H1 (cell line): ENCODE data around the gene SLC8A1. TPM values are rescaled to one million over a fixed set of nuclear protein-coding genes. Genes with fewer than 3 reads are reported as not detected.

Experiments
- polyA plus RNA-seq, 7 experiments: library from polyadenylated mRNA; depleted of rRNA in 3 of 7; stranded (reverse) in 5 of 7; unstranded in 2 of 7; fragments of >200 nt in 5 of 7; fragments of 200-250 nt in 2 of 7; gene quantifications; 1 replicate in 5 of 7; 2 replicates in 1 of 7; 4 replicates in 1 of 7; pipeline versions ENCODE4 v1.2.1 to v1.2.3, GENCODE V29; 2011 to 2013; ENCODE audit warnings: missing spikeins in 2 of 7, mixed read lengths in 2 of 7
- total RNA-seq: library from RNA; stranded (reverse); fragmentation: NEBNext Ultra II Directional; extraction: Animal tissue kit (Norgen Biotek cat#: 25700); gene quantifications from 2 replicates; pipeline ENCODE4 v1.2.1, GENCODE V29; 2021
- TF ChIP-seq, protein P1 (sequence below): fragments of 300-600 bp; sonication (generic); IDR thresholded peaks from 2 replicates; pipeline ENCODE4 v1.7.1; 2012; ENCODE audit warnings: low read length, moderate library complexity, mild to moderate bottlenecking, inconsistent platforms; ENCODE audit not compliant: insufficient replicate concordance

SLC8A1 gene
- total and polyA plus RNA-seq, 2 of the 8 experiments (the other 6 are each of a cell fraction or from before 2014, with no cell fraction given), result 0.68 to 3.6 TPM

GRCh38 chr2:40148334-40148733 lies 303.6 kb downstream of the SLC8A1 start (continued):
- TF ChIP-seq, protein P1, sequence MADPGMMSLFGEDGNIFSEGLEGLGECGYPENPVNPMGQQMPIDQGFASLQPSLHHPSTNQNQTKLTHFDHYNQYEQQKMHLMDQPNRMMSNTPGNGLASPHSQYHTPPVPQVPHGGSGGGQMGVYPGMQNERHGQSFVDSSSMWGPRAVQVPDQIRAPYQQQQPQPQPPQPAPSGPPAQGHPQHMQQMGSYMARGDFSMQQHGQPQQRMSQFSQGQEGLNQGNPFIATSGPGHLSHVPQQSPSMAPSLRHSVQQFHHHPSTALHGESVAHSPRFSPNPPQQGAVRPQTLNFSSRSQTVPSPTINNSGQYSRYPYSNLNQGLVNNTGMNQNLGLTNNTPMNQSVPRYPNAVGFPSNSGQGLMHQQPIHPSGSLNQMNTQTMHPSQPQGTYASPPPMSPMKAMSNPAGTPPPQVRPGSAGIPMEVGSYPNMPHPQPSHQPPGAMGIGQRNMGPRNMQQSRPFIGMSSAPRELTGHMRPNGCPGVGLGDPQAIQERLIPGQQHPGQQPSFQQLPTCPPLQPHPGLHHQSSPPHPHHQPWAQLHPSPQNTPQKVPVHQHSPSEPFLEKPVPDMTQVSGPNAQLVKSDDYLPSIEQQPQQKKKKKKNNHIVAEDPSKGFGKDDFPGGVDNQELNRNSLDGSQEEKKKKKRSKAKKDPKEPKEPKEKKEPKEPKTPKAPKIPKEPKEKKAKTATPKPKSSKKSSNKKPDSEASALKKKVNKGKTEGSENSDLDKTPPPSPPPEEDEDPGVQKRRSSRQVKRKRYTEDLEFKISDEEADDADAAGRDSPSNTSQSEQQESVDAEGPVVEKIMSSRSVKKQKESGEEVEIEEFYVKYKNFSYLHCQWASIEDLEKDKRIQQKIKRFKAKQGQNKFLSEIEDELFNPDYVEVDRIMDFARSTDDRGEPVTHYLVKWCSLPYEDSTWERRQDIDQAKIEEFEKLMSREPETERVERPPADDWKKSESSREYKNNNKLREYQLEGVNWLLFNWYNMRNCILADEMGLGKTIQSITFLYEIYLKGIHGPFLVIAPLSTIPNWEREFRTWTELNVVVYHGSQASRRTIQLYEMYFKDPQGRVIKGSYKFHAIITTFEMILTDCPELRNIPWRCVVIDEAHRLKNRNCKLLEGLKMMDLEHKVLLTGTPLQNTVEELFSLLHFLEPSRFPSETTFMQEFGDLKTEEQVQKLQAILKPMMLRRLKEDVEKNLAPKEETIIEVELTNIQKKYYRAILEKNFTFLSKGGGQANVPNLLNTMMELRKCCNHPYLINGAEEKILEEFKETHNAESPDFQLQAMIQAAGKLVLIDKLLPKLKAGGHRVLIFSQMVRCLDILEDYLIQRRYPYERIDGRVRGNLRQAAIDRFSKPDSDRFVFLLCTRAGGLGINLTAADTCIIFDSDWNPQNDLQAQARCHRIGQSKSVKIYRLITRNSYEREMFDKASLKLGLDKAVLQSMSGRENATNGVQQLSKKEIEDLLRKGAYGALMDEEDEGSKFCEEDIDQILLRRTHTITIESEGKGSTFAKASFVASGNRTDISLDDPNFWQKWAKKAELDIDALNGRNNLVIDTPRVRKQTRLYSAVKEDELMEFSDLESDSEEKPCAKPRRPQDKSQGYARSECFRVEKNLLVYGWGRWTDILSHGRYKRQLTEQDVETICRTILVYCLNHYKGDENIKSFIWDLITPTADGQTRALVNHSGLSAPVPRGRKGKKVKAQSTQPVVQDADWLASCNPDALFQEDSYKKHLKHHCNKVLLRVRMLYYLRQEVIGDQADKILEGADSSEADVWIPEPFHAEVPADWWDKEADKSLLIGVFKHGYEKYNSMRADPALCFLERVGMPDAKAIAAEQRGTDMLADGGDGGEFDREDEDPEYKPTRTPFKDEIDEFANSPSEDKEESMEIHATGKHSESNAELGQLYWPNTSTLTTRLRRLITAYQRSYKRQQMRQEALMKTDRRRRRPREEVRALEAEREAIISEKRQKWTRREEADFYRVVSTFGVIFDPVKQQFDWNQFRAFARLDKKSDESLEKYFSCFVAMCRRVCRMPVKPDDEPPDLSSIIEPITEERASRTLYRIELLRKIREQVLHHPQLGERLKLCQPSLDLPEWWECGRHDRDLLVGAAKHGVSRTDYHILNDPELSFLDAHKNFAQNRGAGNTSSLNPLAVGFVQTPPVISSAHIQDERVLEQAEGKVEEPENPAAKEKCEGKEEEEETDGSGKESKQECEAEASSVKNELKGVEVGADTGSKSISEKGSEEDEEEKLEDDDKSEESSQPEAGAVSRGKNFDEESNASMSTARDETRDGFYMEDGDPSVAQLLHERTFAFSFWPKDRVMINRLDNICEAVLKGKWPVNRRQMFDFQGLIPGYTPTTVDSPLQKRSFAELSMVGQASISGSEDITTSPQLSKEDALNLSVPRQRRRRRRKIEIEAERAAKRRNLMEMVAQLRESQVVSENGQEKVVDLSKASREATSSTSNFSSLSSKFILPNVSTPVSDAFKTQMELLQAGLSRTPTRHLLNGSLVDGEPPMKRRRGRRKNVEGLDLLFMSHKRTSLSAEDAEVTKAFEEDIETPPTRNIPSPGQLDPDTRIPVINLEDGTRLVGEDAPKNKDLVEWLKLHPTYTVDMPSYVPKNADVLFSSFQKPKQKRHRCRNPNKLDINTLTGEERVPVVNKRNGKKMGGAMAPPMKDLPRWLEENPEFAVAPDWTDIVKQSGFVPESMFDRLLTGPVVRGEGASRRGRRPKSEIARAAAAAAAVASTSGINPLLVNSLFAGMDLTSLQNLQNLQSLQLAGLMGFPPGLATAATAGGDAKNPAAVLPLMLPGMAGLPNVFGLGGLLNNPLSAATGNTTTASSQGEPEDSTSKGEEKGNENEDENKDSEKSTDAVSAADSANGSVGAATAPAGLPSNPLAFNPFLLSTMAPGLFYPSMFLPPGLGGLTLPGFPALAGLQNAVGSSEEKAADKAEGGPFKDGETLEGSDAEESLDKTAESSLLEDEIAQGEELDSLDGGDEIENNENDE, result no peak
